HEK293 (cell line): ENCODE measurements around the gene WWTR1.

ENCODE experiments used
- BCL11B ChIP-seq: fragments of 450-650 bp; formaldehyde crosslinking; IDR thresholded peaks from 2 replicates; pipeline ENCODE4 v1.5.1; 2016; ENCODE audit warnings: low read depth, missing biosample characterization, missing genetic modification characterization
- REPIN1 ChIP-seq: fragments of 450-650 bp; formaldehyde crosslinking; IDR thresholded peaks from 2 replicates; pipeline ENCODE4 v1.5.1; 2017; ENCODE audit warnings: missing biosample characterization, missing genetic modification characterization, low read depth
- SALL2 ChIP-seq: fragments of 450-650 bp; formaldehyde crosslinking; IDR thresholded peaks from 2 replicates; pipeline ENCODE4 v1.5.0; 2017; ENCODE audit warnings: missing biosample characterization, mild to moderate bottlenecking, missing genetic modification characterization, borderline replicate concordance
- TRIM28 ChIP-seq: IDR thresholded peaks from 2 replicates; pipeline ENCODE4 v1.6.1; 2011; ENCODE audit warnings: low read length, control low read depth, borderline replicate concordance
- ZNF571 ChIP-seq: fragments of 450-650 bp; formaldehyde crosslinking; IDR thresholded peaks from 2 replicates; pipeline ENCODE4 v1.5.0; 2017; ENCODE audit warnings: missing biosample characterization, missing genetic modification characterization
- ZSCAN16 ChIP-seq: fragments of 450-650 bp; formaldehyde crosslinking; IDR thresholded peaks from 2 replicates; pipeline ENCODE4 v1.5.1; 2016; ENCODE audit warnings: missing biosample characterization, missing genetic modification characterization
- TF ChIP-seq, protein P1 (sequence below): fragments of 450-650 bp; formaldehyde crosslinking; IDR thresholded peaks from 2 replicates; pipeline ENCODE4 v1.5.1; 2016; ENCODE audit warnings: missing biosample characterization, missing genetic modification characterization
- TF ChIP-seq, protein P2 (sequence below): fragments of 450-650 bp; formaldehyde crosslinking; IDR thresholded peaks from 2 replicates; pipeline ENCODE4 v1.5.1; 2016; ENCODE audit warnings: missing biosample characterization, missing genetic modification characterization
- TF ChIP-seq, protein P3 (sequence below): fragments of 450-650 bp; formaldehyde crosslinking; optimal IDR thresholded peaks from 2 replicates; pipeline ENCODE3; 2016; ENCODE audit warnings: missing biosample characterization, mild to moderate bottlenecking, missing genetic modification characterization

DNA sequence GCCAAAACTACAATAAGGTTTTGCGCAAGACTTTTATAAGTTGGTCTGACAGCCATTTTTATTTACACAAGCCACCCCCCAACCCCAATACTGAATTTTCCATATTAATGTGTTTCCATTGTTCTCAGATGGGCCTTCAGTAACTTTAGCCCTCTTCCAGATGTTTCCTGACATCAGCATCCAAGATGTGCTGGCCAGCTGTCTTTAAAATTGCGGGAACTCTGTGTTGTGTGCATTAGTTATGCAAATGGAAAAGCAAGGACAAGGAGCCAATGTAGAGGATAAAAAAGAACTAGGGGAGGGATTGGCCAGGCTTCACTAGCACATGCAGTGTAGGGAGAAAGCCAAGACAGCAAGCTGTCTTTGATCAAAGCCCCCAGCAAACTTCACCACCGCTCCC, 49.1 kb upstream of the WWTR1 start:
- TF ChIP-seq, protein P1, sequence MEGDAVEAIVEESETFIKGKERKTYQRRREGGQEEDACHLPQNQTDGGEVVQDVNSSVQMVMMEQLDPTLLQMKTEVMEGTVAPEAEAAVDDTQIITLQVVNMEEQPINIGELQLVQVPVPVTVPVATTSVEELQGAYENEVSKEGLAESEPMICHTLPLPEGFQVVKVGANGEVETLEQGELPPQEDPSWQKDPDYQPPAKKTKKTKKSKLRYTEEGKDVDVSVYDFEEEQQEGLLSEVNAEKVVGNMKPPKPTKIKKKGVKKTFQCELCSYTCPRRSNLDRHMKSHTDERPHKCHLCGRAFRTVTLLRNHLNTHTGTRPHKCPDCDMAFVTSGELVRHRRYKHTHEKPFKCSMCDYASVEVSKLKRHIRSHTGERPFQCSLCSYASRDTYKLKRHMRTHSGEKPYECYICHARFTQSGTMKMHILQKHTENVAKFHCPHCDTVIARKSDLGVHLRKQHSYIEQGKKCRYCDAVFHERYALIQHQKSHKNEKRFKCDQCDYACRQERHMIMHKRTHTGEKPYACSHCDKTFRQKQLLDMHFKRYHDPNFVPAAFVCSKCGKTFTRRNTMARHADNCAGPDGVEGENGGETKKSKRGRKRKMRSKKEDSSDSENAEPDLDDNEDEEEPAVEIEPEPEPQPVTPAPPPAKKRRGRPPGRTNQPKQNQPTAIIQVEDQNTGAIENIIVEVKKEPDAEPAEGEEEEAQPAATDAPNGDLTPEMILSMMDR (tag by site-specific recombination), result no peak
- TF ChIP-seq ZSCAN16 (tag by site-specific recombination) (no peak), ZNF571 (tag by site-specific recombination) (no peak), BCL11B (tag by site-specific recombination) (no peak), SALL2 (tag by site-specific recombination) (no peak), REPIN1 (tag by site-specific recombination) (no peak), TRIM28 (no peak)
- TF ChIP-seq, protein P2, sequence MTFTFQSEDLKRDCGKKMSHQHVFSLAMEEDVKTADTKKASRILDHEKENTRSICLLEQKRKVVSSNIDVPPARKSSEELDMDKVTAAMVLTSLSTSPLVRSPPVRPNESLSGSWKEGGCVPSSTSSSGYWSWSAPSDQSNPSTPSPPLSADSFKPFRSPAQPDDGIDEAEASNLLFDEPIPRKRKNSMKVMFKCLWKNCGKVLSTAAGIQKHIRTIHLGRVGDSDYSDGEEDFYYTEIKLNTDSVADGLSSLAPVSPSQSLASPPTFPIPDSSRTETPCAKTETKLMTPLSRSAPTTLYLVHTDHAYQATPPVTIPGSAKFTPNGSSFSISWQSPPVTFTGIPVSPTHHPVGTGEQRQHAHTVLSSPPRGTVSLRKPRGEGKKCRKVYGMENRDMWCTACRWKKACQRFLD (tag by site-specific recombination), result no peak
- TF ChIP-seq, protein P3, sequence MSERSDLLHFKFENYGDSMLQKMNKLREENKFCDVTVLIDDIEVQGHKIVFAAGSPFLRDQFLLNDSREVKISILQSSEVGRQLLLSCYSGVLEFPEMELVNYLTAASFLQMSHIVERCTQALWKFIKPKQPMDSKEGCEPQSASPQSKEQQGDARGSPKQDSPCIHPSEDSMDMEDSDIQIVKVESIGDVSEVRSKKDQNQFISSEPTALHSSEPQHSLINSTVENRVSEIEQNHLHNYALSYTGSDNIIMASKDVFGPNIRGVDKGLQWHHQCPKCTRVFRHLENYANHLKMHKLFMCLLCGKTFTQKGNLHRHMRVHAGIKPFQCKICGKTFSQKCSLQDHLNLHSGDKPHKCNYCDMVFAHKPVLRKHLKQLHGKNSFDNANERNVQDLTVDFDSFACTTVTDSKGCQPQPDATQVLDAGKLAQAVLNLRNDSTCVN (tag by site-specific recombination), result no peak
